Subcutaneous adipose tissue (tissue), 4 donors: ENCODE measurements around the gene CDK14. TPM values are rescaled to one million over a fixed set of nuclear protein-coding genes. Genes with fewer than 3 reads are reported as not detected.

Source experiments
- CTCF ChIP-seq: fragments of 450-650 bp; IDR thresholded peaks from one replicate; pipeline ENCODE4 v1.5.1; 2016; ENCODE audit warnings: low read depth, mild to moderate bottlenecking, control low read depth, antibody characterized with exemption, moderate library complexity
- total RNA-seq, 4 donors: library from RNA; depleted of rRNA; stranded (reverse); fragments of >200 nt; gene quantifications; one replicate each; pipeline ENCODE4 v1.1.0, GENCODE V29; 2016

Gene CDK14
- total RNA-seq, 4 donors from 2014 or later, result 13.4 to 42.4 (median 24.7) TPM

- TF ChIP-seq CTCF, result no peak
Observed at GRCh38 chr7:90717296-90718060, 121.4 kb downstream of the CDK14 start.

GRCh38 chr7:90719155-90719554 lies 123.0 kb downstream of the CDK14 start:
- no peak for TF ChIP-seq CTCF

- TF ChIP-seq CTCF, result no peak
Observed at GRCh38 chr7:90720984-90721760, 125.1 kb downstream of the CDK14 start.

DNA sequence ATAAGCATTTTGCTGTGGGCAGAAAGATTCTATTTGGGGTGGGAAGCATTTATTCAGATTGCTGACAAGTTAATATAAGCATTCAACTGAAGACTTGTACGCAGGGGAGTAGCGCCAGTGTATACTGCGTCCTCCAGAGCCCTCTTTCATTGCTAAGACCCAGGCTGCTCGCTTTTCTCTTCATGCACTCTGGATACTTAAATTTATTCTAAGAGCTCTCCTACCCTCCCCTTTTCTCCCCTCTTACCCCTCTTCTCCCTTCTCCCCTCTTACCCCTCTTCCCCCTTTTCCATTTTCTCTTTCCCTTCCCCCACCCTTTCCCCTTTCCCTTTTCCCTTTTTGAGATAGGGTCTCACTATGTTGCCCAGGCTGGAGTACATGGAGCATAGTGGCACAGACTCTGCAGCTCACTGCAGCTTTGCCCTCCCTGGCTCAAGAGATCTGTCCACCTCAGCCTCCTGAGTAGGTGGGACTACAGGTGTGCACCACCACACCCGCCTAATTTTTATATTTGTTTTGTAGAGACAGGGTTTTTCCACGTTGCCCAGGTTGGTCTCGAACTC lies 125.8 kb downstream of the CDK14 start:
- no peak for TF ChIP-seq CTCF

DNA sequence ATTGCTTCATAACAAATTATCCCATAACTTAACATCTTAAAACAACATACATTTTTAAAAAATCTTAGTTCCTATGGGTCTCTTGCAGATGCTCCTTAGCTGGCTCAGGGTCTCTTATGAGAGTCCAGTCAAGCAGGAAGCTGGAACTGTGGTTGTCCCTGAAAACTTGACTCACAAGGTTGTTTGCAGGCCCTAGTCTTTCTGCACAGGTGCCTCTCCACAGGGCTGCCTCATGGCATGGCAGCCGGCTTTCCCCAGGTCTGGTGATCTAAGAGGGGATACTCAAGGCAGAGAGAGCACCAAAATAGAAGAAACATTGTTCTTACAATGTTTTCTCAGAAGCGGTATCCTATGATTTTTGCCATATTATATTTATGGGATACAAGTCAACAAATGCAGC lies 127.1 kb downstream of the CDK14 start:
- TF ChIP-seq CTCF, result no peak

DNA sequence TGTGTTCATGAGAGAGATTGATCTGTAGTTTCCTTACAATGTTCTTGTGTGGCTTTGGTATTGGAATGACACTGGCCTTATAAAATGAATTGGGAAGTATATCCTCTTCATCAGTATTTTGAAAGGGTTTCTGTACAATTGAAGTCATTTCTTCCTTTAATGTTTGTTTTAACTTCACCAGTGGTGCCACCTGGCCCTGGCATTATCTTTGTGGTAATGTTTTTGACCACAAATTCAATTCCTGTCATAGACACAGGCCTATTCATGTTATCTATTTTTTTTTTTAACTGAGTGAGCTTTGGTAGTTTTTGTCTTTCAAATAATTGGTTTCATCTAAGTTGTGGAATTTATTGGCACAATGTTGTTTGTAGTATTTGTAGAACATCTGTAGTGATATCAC lies 127.7 kb downstream of the CDK14 start:
- TF ChIP-seq CTCF, result no peak

GRCh38 chr7:90726120-90726519 lies 130.0 kb downstream of the CDK14 start:
- no peak for TF ChIP-seq CTCF
